Erythroblast (primary cell): ENCODE data around the gene DDI1.

Source experiments
- GATA1 ChIP-seq: IDR thresholded peaks from 2 replicates; pipeline ENCODE4 v1.6.1; 2011; ENCODE audit warnings: low read depth, mild to moderate bottlenecking, control low read depth, low read length, moderate library complexity
- POLR2A ChIP-seq: IDR thresholded peaks from 2 replicates; pipeline ENCODE4 v1.6.1; 2011; ENCODE audit warnings: mild to moderate bottlenecking, low read length

DNA sequence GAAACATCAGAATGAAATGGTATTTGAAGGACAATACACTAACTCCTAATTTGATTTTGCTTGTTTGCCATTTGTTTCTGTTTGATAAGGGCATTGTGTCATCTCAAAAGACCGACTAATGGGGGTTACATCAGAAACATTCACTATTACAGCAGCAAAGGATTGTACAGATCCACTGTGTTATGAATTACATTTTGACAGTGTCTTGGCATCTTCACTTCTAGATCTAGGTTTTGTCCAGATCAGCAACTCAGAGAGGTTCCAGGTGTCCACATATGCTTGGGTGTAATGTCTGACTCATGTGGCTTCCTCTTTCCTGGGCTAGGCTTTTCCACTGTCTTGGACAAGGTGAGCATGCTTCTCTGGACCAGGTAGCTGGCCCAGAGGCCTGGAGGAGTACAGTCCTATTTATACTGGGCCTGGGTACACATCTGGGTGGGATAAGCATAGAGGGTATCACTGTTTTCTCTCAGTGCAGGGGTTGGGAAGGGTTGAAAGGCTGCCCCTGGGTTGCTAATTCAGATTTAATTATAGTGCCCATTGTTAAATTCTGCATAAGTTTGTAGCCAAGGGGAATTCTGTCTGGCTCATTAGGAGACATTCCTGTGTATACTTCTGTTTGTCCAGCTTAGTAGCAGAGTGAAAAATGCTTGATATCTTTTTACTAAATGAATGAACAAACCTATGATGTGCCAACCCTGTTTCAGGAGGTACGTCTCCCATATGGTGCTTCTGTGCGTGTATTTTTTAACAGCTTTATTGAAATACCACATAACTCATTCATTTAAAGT is 23.8 kb downstream of the DDI1 start:
- TF ChIP-seq POLR2A (no peak), GATA1 (no peak)
